HFFc6 (cell line): Measurements from ENCODE around the gene STAU1. TPM values are rescaled to one million over a fixed set of nuclear protein-coding genes. Genes with fewer than 3 reads are reported as not detected.

ENCODE experiments used
- DNase-seq: peaks from one replicate; pipeline ENCODE4 v3.0.0-alpha.2; 2018
- H3K27ac Mint-ChIP-seq: 2 replicates; pipeline ENCODE4 v1.8.0; 2020; ENCODE audit warnings: mild to moderate bottlenecking, mixed read lengths
- H3K27me3 Mint-ChIP-seq: 2 replicates; pipeline ENCODE4 v1.8.0; 2021; ENCODE audit warnings: mild to moderate bottlenecking, moderate library complexity, mixed read lengths; ENCODE audit not compliant: insufficient read depth
- H3K36me3 Mint-ChIP-seq: 2 replicates; pipeline ENCODE4 v1.8.0; 2021; ENCODE audit warnings: low read depth, mixed read lengths
- H3K4me1 Mint-ChIP-seq: 2 replicates; pipeline ENCODE4 v1.8.0; 2020; ENCODE audit warnings: low read depth, mixed read lengths
- H3K4me3 Mint-ChIP-seq: 2 replicates; pipeline ENCODE4 v1.8.0; 2020; ENCODE audit warnings: mild to moderate bottlenecking, moderate library complexity, mixed read lengths
- H3K9me3 Mint-ChIP-seq: 2 replicates; pipeline ENCODE4 v1.8.0; 2020; ENCODE audit warnings: mild to moderate bottlenecking, mixed read lengths
- total RNA-seq, 6 experiments: library from RNA; stranded (reverse); fragmentation: NEBNext Ultra II Directional; extraction: Animal tissue kit (Norgen Biotek cat#: 25700); gene quantifications; 2 replicates in 1 of 6; 3 replicates in 5 of 6; pipeline ENCODE4 v1.2.3, GENCODE V29; 2021
- TF ChIP-seq, protein P1 (sequence below): fragments of 200-600 bp; sonication (generic); IDR thresholded peaks from 2 replicates; pipeline ENCODE4 v1.5.0; 2021; ENCODE audit warnings: antibody characterized with exemption, mild to moderate bottlenecking

STAU1 gene
- total RNA-seq, 6 experiments from 2014 or later, result 85.6 to 95.4 (median 87.9) TPM

DNA sequence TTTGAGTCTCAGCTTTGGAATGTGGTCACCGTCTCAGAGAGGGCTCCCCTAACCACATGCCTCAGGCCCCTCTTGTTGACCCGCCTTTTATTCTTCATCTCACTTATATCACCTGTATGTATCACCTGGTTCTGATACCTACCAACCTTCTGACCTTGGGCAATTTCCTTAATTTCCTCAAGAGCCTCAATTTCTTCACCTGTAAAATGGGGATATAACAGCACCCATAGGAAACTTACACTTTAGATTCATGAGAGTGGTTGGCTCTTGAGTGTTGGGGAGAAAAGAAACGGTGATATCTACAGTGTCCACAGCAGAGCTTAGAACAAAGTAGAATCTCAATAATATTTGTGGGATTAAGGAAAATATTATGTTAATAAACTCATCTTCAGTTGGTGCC lies 27.1 kb upstream of the STAU1 start:
- Mint-ChIP-seq H3K27me3 (no peaks in the 10 kb centered on the region; the same call in 1 of the 2 replicates), H3K4me1 (peaks cover 20% of the 10 kb centered on the region), H3K9me3 (peaks cover 9% of the 10 kb centered on the region), H3K36me3 (peaks cover 19% of the 10 kb centered on the region), H3K4me3 (no peak overlapping the region), H3K27ac (no peak overlapping the region)
- no peak for DNase-seq
- TF ChIP-seq, protein P1, sequence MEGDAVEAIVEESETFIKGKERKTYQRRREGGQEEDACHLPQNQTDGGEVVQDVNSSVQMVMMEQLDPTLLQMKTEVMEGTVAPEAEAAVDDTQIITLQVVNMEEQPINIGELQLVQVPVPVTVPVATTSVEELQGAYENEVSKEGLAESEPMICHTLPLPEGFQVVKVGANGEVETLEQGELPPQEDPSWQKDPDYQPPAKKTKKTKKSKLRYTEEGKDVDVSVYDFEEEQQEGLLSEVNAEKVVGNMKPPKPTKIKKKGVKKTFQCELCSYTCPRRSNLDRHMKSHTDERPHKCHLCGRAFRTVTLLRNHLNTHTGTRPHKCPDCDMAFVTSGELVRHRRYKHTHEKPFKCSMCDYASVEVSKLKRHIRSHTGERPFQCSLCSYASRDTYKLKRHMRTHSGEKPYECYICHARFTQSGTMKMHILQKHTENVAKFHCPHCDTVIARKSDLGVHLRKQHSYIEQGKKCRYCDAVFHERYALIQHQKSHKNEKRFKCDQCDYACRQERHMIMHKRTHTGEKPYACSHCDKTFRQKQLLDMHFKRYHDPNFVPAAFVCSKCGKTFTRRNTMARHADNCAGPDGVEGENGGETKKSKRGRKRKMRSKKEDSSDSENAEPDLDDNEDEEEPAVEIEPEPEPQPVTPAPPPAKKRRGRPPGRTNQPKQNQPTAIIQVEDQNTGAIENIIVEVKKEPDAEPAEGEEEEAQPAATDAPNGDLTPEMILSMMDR, result no peak

DNA sequence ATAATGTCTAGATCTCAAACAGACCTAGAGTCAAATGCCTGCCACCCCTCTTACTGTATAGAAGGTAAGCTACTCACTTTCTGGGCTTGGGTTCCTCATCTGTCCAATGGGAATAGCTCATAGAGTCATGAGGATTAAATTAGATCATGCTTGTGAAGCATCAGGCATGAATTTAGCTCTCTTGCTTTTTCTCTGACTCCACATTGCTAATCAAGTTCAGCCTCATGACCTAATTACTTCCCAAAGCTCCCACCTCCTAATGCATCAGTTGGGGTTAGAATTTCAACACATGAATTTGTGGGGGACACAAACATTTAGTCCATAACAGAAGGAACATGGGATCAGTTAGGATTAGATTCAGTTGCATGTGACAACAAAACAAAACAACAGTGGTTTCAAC lies 26.4 kb upstream of the STAU1 start:
- Mint-ChIP-seq H3K27me3 (no peaks in the 10 kb centered on the region; the same call in 1 of the 2 replicates), H3K9me3 (peaks cover 13% of the 10 kb centered on the region), H3K4me3 (no peak overlapping the region), H3K4me1 (peaks cover 15% of the 10 kb centered on the region), H3K36me3 (peaks cover 16% of the 10 kb centered on the region), H3K27ac (no peak overlapping the region)
- no peak for DNase-seq
- TF ChIP-seq, protein P1, result no peak

DNA sequence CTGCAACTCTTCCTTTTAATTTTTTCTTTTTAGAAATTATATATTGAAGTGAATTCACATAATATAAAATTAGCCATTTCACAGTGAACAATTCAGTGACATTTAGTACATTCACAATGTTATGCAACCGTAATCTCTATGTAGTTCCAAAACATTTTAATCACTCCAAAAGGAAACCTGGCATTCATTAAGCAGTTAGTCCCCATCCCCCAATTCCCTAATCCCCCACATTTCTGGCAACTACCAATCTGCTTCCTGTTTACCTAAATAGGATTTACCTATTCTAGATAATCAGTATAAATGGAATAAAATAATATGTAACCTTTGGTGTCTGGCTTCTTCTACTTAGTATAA lies 22.6 kb upstream of the STAU1 start:
- TF ChIP-seq, protein P1, result no peak
- DNase-seq, result no peak
- no peak overlapping the region for H3K4me3 Mint-ChIP-seq
- peaks cover 13% of the 10 kb centered on the region for H3K9me3 Mint-ChIP-seq
- H3K27ac Mint-ChIP-seq, result no peak overlapping the region
- H3K36me3 Mint-ChIP-seq, result peaks cover 14% of the 10 kb centered on the region
- H3K4me1 Mint-ChIP-seq, result no peaks in the 10 kb centered on the region
- no peaks in the 10 kb centered on the region for H3K27me3 Mint-ChIP-seq

DNA sequence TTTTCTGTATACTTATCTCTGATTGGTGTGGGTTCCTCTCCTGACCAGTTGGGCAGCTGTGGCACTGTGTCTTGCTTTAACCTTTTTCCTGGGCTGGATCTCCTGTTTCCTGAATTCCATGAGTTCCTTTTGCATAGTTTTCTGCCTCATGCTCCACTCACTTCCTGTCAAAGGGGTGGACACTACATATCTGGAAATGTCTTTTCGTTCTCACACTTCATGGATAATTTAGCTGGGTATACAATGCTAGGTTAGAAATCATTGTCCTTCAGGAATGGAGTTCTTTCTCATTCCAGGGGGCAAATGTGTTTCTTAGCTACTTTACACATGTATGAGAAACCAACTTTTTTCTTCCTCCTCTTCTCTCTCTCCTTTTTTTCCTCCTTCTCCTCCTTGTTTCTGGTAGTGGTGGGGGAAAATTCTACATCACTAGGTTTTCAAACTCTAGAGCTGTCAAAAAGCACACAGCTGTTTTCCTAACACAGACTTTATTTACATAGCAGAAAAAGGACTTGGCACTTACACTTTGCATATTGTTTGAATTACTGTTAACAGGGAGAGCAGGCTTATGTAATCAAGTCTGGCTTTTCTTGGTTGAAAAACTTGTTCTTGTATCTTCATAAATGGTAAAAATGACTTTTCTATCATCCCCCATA lies 22.1 kb upstream of the STAU1 start:
- no peaks in the 10 kb centered on the region for H3K27me3 Mint-ChIP-seq
- H3K4me3 Mint-ChIP-seq, result no peak overlapping the region
- H3K36me3 Mint-ChIP-seq, result peaks cover 14% of the 10 kb centered on the region
- TF ChIP-seq, protein P1, result no peak
- no peaks in the 10 kb centered on the region for H3K4me1 Mint-ChIP-seq
- DNase-seq, result no peak
- peaks cover 13% of the 10 kb centered on the region for H3K9me3 Mint-ChIP-seq
- no peak overlapping the region for H3K27ac Mint-ChIP-seq

DNA sequence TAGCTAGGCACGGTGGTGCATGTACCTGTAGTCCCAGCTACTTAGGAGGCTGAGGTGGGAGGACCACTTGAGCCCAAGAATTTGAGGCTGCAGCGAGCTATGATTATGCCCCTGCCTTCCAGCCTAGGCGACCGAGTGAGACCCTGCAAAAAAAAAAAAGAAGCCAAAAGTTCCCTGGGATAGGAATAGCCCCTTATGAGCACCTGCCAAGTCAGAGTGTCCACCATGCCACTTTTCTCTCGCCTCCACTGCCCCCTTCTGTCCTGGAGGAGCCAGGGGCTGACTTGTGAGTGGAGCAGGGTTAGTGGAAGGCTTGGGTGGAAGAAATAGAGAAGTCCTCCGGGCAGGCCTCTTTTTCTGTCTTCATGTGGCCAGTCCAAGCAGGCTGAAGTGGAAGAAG lies 18.9 kb upstream of the STAU1 start:
- H3K9me3 Mint-ChIP-seq, result peaks cover 13% of the 10 kb centered on the region
- no peaks in the 10 kb centered on the region for H3K4me1 Mint-ChIP-seq
- H3K36me3 Mint-ChIP-seq, result peaks cover 14% of the 10 kb centered on the region
- DNase-seq, result no peak
- TF ChIP-seq, protein P1, result peak; percentile 17; the same call in 1 of the 2 replicates
- no peak overlapping the region for H3K27ac Mint-ChIP-seq
- H3K4me3 Mint-ChIP-seq, result no peak overlapping the region
- no peaks in the 10 kb centered on the region; the same call in 1 of the 2 replicates for H3K27me3 Mint-ChIP-seq
